MM.1S (cell line): ENCODE measurements around the gene PRICKLE3.

Source experiments
- EZH2 ChIP-seq: fragments of 300-600 bp; sonication (generic); optimal IDR thresholded peaks from 2 replicates; pipeline ENCODE3; 2017; ENCODE audit warnings: low read depth, mild to moderate bottlenecking, antibody characterized with exemption, low read length, mixed read lengths
- EZH2phosphoT487 ChIP-seq: fragments of 300-600 bp; sonication (generic); IDR thresholded peaks from 2 replicates; pipeline ENCODE4 v1.6.1; 2018; ENCODE audit warnings: antibody characterized with exemption, low read length
- TF ChIP-seq, protein P1 (sequence below): fragments of 300-600 bp; sonication (generic); IDR thresholded peaks from 2 replicates; pipeline ENCODE4 v1.5.1; 2016; ENCODE audit warnings: antibody characterized with exemption, low read length, mixed read lengths

DNA sequence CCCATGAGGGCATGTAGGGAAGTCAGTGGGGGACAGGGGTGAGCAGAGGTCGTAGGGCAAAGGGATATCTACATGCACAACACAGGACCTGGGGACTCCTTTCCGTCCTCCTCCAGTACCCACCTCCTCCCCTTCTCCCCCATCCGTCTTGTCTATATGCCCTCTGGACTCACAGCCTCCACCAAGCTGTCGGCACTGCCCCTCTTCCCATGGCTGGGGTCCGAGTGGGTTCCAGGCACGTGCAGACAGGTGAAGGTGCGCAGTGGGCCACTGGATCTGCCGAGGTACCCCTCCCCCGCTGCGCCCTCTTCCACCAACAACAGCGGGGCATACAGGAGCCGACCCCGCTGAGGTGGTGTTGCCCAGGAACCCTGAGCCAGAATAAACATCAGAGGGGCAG, 19.3 kb upstream of the PRICKLE3 start:
- TF ChIP-seq, protein P1, sequence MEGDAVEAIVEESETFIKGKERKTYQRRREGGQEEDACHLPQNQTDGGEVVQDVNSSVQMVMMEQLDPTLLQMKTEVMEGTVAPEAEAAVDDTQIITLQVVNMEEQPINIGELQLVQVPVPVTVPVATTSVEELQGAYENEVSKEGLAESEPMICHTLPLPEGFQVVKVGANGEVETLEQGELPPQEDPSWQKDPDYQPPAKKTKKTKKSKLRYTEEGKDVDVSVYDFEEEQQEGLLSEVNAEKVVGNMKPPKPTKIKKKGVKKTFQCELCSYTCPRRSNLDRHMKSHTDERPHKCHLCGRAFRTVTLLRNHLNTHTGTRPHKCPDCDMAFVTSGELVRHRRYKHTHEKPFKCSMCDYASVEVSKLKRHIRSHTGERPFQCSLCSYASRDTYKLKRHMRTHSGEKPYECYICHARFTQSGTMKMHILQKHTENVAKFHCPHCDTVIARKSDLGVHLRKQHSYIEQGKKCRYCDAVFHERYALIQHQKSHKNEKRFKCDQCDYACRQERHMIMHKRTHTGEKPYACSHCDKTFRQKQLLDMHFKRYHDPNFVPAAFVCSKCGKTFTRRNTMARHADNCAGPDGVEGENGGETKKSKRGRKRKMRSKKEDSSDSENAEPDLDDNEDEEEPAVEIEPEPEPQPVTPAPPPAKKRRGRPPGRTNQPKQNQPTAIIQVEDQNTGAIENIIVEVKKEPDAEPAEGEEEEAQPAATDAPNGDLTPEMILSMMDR, result no peak
- TF ChIP-seq EZH2phosphoT487 (no peak), EZH2 (no peak)
